Lower leg skin (tissue), 3 donors: ENCODE data around the gene HDC.

Experiments used
- CTCF ChIP-seq, 3 donors: fragments of 450-650 bp; IDR thresholded peaks; one replicate each; pipeline ENCODE4 v1.5.1; 2016; ENCODE audit warnings: antibody characterized with exemption in 3 of 3, mild to moderate bottlenecking in 3 of 3, moderate library complexity in 2 of 3
- POLR2A ChIP-seq, 2 donors: fragments of 450-650 bp; IDR thresholded peaks; one replicate each; pipeline ENCODE4 v1.6.1; 2016 to 2017; ENCODE audit warnings: antibody characterized with exemption in 2 of 2, mild to moderate bottlenecking in 1 of 2, moderate library complexity in 1 of 2

- TF ChIP-seq CTCF (IDR thresholded peaks at IDR 0.05) (no peak), POLR2A (IDR thresholded peaks at IDR 0.05) (no peak)
Measured at GRCh38 chr15:50228866-50229265, 36.7 kb downstream of the HDC start.
